ENCODE results near the gene ZNF101.

Gene ZNF101

DNA sequence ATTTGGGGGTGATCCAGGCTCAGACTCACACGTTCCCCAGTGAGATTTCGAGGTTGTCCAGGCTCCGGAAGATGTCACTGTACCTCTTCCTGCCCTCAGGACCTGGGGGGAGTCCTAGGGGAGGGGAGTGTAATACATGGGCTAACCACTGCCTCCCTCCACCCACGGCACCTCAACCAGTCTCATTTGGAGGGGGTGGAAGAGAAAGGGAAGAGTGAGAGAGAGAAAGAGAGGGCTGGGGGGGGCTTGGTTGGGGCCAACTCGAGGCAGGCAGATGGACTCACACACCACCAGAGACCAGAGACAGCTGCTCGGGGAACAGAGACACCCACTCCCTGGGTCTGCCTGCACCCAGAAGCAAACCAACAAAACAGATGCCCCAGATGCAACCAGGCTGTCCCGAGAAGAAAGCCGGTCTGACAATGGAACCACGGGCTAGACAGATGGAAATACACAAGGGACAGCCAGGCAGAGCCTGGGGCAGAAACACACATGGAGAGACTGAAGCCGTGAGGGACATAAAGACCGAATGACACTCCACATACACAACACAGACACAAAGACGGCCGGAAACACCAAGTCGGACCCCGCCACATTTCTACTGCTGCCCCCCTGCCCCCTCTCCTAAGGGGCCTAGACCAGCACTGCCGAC is 26.0 kb upstream of the ZNF101 start:
- no peak for DNase-seq

DNA sequence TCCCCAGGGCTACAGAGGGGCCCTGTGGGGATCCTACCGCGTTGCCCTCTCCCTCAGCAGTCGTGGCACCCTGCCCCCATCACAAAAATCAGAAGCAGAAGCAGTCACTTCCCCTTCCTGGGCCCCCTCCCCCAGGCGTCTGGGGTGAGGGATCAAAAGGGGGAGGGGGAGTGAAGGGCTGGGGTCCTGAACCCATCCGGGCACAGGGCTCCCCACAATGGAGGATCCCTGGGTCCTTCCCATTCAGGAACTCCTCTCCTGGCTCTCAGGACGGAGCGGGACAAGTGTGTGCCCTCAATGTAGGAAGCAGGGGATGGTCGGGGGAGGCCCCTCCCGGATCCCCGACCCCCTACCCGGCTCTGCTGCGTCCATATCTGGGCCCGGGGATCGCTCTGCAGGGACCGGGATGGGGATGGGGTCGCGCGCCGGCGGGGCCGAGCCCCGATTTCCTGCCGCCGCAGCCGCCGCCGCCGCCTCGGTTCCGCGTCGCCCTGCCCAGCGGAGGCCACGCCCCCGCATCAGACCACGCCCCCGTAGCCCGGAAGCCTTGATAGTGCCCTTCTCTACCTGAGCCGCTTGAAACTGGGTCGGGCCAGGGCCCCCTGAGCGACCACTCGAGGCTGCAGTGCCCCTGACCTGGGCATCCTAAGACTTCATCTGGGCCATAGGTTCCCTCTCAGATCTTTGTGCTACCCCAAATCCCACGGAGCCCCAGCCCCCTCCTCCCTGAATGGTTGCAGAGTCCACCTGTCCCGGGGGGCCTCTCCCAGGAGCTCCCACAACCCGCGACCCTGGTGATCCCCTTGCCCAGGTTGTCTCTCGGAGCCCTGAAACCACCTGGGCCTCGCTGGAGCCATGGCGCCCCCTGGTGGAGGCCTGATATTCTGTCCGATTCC is 25.2 kb upstream of the ZNF101 start, which contains the start of gene GMIP:
Gene GMIP (minus strand): TSS at position 500 of the 896 bp plus-strand sequence. CDS start 128 bp downstream, at position 372.
- DNase-seq: peak; percentile 79

DNA sequence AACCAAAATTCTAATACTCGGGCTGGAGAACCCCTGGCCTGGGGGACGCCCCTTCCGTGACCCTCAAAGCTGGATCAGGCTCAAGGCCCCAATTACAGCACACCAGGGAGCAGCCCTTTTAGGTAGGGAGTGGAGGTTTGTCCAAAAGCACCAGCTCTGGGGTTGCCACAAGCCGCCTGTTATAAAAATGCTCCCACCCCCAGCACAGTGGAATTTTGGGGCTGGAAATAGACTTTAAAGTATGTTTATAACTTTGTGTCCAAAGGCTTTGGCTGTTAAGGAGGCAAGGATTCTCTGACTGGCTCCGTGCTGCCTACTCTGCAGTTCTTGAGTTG is 24.6 kb upstream of the ZNF101 start:
- no peak for DNase-seq

DNA sequence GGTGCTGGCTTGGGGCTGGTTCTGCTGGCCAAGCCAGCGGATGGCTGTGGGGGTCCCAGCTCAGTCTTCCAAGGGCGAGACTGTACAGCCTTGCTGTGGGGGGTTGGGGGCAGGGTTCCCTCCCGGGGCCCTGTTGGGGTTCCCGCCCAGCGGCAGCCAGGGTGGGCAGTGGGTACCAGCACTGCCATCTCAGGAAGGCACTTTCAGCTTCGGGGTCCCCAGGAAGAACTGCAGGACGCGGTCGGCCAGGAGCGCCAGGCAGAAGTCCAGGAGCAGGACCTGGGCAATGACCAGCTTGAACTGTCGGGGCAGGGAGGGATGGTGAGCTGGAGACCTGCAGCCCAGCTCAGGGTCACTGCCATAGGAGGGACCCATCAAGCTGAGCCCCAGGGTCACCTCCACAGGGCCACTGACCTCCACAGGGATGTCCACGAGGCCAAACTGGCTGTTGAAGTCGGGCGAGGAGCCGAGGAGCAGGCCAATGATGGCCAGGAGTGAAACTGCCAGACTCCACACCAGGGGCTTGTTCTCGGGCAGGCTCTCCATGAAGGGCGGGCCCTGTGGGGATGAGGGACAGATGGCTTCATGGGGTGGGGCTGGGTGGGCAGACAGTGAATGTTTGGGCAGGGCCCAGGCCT is 23.3 kb upstream of the ZNF101 start:
- DNase-seq: no peak

DNA sequence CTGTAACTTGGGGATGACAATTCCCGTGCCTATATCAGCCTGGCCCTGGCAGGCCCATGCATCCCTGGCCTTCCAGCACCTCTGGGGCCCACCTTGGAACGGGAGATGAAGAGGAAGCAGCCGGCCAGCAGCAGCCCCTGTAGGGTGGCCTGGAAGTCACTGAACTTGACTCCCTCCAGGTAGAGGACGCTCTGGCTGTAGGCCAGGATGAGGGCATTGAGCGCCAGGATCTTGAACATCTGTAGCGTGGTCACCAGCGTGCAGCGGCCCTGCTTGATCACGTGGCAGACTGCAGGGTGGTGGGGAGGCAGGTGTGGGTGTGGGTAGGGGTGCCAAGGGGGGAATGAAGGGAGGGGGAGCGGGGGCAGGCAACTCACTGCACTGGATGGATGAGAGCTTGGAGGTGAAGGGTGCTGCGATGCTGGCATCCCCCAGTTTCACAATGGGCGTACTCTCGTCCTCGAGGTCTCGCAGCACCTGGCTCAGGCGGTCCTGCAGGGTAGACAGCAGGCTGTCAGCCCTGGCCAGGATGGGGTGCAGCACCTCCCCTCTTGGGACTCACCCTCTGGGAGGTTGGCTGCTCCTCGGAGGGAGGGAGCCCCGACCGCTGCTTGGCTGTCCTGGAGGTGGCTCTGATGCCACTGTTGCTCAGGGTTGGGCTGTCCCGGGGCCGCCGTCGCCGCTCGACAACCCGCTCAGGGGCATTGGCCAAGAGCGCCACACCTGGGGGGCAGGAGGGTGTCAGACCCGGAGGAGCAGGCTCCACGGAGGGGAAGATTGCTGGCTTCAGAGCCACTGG is 21.4 kb upstream of the ZNF101 start:
- DNase-seq: no peak

DNA sequence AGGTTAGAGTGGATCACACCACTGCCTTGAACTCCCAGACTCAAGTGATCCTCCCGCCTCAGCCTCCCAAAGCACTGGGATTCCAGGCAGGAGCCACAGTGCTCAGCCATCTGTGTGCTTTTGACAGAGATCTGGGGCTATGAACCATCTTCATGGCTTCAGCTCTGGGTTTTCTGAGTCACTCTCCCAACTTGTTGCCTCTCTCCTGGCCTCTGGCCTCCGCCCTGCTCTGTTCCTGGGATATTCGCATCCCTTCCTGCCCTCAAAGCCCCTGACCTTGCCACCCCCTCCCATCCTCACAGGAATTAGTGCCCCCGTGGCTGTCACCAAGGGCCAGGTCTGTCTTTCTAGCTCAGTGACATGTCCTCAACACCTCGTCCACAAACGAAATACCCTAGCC is 19.5 kb upstream of the ZNF101 start:
- no peak for DNase-seq

DNA sequence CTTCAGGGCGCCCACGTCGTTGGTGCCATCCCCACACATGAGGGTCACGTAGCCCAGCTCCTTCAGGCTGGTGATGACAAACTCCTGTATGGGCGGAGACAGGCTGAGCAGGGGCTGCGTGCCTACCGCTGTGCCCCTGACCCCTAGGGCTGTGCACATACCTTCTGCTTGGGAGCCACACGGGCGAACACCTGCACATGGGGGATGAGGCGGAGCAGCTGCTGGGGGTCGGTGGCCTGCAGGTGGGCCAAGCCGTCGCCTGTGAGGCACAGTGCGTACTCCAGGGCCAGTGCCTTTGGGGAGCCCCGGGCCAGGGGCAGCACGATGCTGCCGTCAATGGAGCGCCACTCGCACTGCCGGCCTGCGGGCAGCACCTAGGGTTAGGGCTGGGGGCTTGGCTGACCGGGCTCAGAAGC is 19.1 kb upstream of the ZNF101 start:
- no peak for DNase-seq

DNA sequence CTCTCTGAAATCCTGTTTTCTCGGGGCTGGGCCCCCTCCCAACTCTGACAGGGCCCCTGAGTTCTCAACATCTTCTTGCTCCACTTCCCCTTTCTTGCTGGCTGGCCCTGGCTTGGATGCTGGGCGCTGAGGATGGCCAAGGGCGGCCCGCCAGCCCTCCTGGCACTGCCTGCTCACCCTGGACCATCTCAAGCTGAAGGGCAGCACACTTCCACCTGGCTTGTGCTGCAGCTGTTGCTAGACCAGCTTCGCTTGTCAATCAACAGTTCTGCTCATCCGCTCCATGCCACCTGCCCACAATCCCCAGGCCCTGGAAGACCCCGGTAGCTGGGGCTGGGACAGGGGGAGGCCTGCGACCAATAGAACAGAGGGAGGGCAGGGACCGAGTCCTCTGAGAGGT is 18.3 kb upstream of the ZNF101 start:
- no peak for DNase-seq

DNA sequence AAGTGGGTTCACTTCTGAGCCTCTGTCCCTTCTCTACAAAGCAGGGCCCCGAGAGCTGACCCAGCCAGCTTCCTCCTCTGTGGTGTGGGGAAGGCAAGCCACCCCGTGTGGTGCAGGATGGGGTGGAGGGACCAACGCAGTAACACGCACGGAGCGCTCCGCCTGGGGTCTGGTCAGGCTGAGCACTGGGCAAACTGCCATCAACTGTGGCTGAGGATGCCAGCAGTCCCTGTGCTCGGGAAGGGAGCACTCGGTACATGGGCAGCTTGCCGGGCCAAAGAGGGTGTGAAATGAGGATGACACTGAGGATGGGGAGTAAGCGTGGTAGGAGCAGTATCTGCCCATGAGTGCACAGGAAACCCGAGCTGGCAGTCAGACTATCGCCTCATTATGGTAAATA is 17.6 kb upstream of the ZNF101 start:
- DNase-seq: no peak

DNA sequence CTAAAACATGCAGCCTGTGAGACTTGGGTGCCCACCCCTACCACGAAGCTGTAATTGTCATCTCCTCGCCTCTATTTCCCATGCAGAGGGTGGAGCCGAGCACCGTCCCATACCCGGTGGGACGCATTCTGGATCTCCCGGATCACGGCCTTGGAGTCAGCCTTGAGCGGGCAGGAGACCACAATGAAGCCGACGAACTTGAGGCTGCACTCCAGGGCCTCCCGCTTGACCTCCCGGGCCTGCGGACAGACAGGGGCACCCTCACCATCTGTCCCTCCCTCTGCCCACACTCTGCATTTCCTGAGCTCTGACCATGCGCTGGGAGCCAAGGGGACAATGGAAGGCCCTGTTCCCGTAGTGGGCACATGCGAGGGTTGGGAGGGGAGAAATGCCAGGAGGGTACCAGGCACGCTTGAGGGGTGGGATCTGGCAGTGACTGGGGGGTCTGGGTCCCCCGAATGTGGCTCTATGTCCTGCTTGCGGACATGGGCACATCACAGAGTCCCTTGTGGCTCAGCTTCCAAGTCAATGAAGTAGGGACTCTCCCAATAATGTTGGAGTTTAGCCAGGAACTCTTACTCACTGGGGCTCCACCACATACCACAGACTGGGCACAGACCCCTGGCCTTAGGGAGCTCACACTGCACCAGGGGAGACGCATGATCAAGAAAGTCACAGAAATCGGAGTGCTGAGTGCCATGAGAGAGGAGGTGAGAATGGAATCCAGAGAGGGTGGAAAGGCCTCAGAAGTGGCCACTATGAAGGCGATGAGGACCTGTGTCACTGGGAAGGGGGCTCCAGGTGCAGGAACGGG is 15.9 kb upstream of the ZNF101 start:
- no peak for DNase-seq

DNA sequence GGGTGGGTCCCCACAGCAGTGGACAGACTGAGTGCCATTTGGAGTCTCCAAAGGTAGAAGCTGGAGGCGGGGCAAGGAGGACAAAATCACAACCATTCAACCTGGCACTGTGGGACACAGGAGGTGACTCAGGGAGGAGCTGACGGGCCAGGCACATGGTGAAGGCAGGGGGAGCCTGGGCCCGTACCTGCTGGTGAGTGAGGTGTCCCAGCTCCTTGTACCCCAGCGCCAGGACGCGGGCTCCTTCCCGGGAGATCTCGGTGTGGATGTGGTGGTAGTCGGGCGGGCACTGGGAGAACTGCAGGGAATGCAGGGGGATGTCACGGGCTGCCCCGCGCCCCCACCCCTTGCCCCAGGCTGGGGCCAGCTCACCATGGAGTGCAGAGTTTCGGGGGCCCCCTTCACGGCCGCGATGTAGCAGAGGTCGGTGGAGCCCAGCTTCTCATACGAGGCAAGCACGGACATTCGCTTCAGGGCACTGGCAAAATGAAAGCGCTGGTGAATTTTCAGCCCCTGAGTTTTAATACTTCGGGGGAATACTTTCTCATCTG is 15.0 kb upstream of the ZNF101 start:
- no peak for DNase-seq

DNA sequence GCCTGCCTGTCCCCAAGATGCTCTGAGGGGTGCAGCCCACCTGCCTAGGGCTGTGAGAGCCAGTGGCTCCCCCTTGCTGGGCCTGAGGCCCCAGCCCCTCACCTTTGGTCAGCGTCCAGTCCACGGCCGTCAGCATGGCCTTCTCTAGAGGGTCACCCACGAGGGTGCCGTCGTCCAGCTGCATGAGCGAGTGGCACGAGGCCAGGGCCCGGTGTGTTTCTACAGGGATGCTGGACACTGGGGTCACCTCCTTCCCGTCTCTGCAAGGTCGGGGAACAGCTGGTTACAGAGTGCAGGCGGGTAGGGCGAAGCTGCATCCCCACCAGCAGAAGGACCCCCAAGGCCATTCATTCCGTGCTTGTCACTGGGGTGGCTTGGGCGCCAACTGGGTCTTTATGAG is 14.2 kb upstream of the ZNF101 start:
- DNase-seq: no peak

DNA sequence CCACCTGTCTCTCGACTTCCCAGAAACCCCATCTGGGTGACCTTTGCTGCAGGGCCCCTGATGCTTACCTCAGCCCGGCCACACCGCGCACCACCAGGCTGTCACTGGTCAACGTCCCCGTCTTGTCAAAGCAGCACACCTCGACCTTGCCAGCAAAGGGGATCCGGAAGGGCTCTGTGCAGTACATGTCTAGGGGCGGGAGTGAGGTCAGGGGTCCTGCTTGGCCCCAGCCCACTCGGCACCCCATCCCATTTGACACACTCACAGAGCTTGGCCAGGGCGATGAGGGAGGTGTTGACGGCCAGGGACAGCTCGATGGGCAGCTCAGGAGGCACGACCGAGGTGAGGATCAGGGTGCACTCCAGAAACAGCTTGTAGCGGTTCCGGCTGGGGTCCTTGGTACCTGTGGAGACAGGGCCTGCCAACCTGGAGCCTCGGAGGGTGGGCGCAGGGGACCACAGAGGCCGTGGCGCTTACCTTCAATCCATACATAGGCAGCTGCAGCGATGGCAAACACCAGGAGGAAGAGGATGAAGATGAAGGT is 13.5 kb upstream of the ZNF101 start:
- DNase-seq: no peak

DNA sequence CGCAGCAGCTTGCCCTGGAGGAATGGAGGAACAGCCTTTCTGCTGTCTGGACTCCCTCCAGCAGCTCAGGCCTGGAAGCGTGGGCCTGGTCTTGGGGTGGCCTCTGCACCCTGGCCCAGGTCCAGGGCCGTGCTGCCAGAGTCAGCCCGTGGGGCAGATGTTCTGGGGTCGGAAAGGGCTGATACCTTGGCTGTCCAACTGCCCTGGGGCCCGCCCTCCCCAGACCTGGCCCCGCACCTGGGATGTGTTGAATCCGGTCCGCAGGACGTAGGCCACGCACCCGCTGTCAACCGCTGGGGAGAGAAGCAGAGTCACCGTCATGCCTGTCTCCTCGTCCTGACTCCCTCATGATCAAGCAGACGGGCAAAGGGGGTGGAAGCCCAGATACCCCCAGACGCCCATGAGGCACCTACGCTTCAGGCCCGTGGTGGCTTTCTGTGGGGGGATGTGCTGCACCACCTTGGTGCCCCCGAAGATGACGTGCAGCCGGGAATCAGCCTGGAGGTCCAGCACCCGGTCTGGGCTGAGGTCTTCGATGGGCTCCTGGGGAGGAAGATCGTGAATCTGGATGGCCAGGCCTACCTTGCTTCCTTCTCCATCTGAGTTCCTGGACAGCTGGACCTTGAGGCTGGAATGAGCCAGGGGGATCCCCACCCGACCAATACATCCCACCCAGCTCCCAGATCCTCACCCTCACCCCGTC is 12.8 kb upstream of the ZNF101 start:
- no peak for DNase-seq

DNA sequence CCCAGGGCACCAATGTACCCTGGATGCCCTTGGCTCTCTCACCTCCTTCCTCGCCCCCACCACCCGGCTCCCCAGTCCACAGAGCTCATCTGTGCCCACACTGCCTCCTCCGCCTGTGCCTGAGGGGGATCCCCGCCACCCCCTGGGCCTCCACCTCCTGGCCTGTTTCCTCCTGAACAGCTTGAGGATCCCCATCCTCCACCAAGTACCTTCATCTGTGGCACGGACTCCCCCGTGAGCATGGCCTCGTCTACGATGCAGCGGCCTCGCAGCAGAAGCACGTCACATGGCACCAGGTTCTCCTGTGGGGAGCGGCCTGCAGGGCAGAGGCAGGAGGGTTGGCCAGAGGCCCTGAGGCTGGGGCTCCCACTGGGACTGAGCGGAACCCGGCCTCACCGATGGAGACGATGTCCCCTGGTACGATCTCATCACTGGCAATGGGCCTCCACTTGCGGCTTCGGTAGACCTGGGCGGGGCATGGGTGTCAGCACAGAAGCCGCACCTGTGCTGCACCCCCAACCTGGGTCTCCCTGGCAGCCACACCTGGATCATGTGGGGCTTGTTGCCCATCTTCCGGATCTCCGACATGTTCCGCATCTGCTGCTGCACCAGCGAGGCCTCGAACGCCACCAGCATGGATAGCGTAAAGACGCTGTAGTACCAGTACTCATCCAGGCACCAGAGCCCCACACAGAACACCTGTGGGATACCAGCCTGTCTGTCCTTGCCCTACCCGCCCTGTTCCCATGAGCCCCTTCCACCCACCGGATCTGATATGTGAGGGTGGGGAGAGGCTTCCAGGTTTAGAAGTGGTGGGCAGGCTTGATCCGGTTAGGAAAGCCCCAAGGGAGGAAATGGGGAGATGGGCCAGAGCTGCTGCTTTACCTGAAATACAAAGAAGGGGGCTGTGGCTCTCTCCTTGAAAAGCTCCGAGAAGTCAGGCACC is 11.9 kb upstream of the ZNF101 start:
- no peak for DNase-seq

DNA sequence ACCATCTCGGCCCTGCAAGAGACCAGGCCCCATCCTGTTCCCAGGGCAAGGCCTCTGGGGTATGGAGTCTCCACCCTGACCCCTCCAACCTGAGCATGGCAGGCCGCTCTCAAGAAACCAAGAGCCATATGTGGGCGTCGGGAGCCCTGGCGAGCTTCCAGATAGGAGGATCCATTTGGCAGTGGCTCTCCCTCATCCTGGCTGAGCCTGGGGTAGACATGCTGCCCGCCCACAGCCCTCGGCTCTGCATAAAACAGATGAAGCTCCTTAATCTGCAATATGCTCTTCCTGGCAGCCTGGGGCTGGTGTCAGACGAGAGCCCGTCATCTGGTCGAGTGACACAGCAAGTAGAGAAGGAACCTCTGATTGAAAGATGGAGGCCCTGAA is 11.2 kb upstream of the ZNF101 start:
- no peak for DNase-seq

DNA sequence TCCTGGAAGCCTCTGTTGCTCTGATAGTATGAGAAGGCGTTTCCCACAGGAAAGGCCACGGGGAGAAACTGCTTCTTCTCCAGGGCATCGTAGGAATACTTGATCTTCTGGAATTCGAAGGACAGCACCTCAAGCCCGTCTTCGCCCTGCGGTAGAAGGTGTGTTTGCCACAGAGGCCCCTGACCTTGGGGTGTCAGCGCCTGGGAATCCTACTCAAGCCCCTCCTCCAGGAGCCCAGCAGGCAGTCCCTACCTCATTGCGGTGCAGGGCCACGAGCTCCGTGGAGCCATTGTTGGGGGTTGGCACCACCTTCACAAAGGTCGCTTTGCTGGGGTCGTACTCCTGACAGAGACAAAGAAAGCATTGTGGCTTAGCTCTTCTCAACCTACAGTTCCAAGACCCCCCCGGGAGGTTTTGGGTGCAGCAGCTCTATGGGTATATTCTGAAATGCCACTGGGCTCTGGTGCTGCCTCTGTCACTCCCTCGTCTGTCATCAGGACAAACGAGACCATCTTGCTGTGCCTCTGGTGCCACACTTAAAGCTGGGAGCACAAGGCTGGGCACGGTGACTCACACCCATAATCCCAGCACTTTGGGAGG is 8.9 kb upstream of the ZNF101 start:
- DNase-seq: no peak

DNA sequence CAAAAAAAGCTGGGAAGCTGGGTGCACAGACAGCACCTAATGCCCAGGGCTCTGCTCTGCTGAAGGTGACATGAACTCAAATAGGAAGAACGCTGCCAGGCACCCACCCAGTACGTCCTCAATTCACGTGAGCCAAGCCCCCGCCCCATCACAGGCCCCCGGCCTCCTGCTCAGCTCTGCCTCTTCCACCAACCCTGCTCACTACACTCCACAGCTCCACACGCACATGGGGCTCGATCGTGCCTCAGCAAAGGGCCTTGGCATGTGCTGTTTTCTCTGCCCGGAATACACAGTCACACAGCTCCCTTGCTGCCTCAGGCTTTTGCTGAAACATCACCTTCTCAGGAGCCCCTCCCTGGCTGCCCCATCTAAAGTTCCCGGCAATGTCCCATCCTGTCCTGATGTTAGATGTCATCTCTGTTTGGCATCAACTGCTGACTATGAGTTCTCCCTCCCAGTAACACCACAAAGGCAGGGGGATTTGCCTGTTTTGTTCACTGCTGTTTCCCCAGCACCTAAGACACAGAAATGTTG is 7.4 kb upstream of the ZNF101 start:
- no peak for DNase-seq

DNA sequence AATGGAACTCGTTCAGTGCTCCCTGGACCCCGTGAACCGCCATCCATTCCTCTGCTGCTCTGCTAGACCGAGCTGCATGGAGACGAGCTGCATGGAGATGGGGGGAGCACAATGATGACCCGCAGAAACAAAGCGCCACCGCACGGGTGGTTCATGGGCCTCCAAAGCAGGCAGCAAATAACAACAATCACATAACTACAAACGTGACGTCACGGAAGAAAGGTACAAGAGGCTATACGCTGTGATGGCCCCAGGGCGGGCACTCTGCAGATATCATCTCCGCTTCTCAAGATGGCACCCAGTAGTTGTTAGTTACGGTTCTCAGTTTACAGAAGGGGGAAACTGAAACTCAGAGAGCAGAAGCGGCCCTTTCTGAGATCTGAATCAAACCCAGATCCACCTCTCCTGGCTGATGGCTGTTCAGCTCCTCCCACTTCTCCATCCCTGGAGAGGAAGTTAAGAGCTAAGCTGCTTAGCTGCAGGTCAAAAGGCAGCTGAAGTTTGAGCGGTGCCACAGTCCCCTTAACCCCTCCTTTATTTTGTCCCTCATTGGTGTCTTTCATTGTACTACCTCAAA is 6.9 kb upstream of the ZNF101 start:
- no peak for DNase-seq
